Caco-2 (cell line): Measurements from ENCODE around the gene ZNRF1. TPM values are rescaled to one million over a fixed set of nuclear protein-coding genes. Genes with fewer than 3 reads are reported as not detected.
A peak's percentile ranks its signal among the peaks of the same experiment; 100 is the strongest.
"Not testable (repeated sequence)": the region's sequence is repeated elsewhere in the genome, so short reads cannot be mapped to it uniquely, and the experiment has no call there.

Experiments
- BruUV-seq: library from RNA; stranded (reverse); fragments of 400-500 nt; replicated peaks from 2 replicates; lab custom pipeline; 2021; lab: Mats Ljungman, UMichigan
- CTCF ChIA-PET: fragments of 300-600 bp; sonication (Branson Sonifier 250); formaldehyde crosslinking; loops from one replicate; lab custom pipeline; 2022; ENCODE audit warnings: antibody characterized with exemption; lab: Charles Lee
- POLR2A ChIA-PET: fragments of 300-600 bp; sonication (Branson Sonifier 250); formaldehyde crosslinking; loops from one replicate; lab custom pipeline; 2022; ENCODE audit warnings: antibody characterized with exemption; lab: Charles Lee
- DNase-seq, 2 experiments: peaks; one replicate each; pipeline versions ENCODE4 v3.0.0 to v3.0.0-alpha.2; 2020 to 2022
- H3K27me3 ChIP-seq: replicated peaks from 2 replicates; pipeline ENCODE4 v1.6.0; 2011; ENCODE audit warnings: low read length; ENCODE audit not compliant: control insufficient read depth, insufficient read depth
- H3K36me3 ChIP-seq: 2 replicates; pipeline ENCODE4 v1.5.1; 2011; ENCODE audit warnings: low read length; ENCODE audit not compliant: control insufficient read depth, insufficient read depth
- H3K4me1 ChIP-seq: fragments of 250-450 bp; sonication (Bioruptor Pico); 2 replicates; pipeline ENCODE4 v1.5.1; 2020; ENCODE audit warnings: mild to moderate bottlenecking
- H3K4me3 ChIP-seq: 2 replicates; pipeline ENCODE4 v1.5.1; 2011; ENCODE audit warnings: low read depth, mild to moderate bottlenecking, control low read depth, low read length
- H3K9me3 ChIP-seq: fragments of 250-450 bp; sonication (Bioruptor Pico); 2 replicates; pipeline ENCODE4 v1.5.1; 2020; ENCODE audit warnings: mild to moderate bottlenecking, moderate library complexity
- H3K27ac Mint-ChIP-seq: one replicate; pipeline ENCODE4 v1.8.0; 2022; ENCODE audit warnings: mixed read lengths; ENCODE audit not compliant: unreplicated experiment
- H3K27me3 Mint-ChIP-seq: one replicate; pipeline ENCODE4 v1.8.0; 2022; ENCODE audit warnings: mixed read lengths; ENCODE audit not compliant: insufficient read depth, unreplicated experiment
- H3K36me3 Mint-ChIP-seq: one replicate; pipeline ENCODE4 v1.8.0; 2022; ENCODE audit warnings: mild to moderate bottlenecking, mixed read lengths; ENCODE audit not compliant: insufficient read depth, unreplicated experiment
- H3K4me1 Mint-ChIP-seq: one replicate; pipeline ENCODE4 v1.8.0; 2022; ENCODE audit warnings: low read depth, mixed read lengths; ENCODE audit not compliant: unreplicated experiment
- H3K4me3 Mint-ChIP-seq: one replicate; pipeline ENCODE4 v1.8.0; 2022; ENCODE audit warnings: mild to moderate bottlenecking, moderate library complexity, mixed read lengths; ENCODE audit not compliant: unreplicated experiment
- H3K9me3 Mint-ChIP-seq: one replicate; pipeline ENCODE4 v1.8.0; 2022; ENCODE audit warnings: mixed read lengths; ENCODE audit not compliant: unreplicated experiment
- CTCF ChIP-seq, 2 experiments: fragments of 200-600 bp in 1 of 2; IDR thresholded peaks; 1 replicate in 1 of 2; 2 replicates in 1 of 2; pipeline versions ENCODE4 v1.5.1 to v1.8.0; 2011 to 2022; ENCODE audit warnings: antibody characterized with exemption in 1 of 2, control low read depth in 1 of 2, inconsistent platforms in 1 of 2, low read depth in 1 of 2, low read length in 1 of 2, mild to moderate bottlenecking in 1 of 2, moderate library complexity in 1 of 2; ENCODE audit not compliant: insufficient read depth in 1 of 2, severe bottlenecking in 1 of 2, unreplicated experiment in 1 of 2
- intact Hi-C: fragments of 100-400 bp; cut with micrococcal nuclease; formaldehyde crosslinking; loops from one replicate; pipeline ENCODE4 v1.10.0; 2022; ENCODE audit not compliant: unreplicated experiment
- total RNA-seq: library from RNA; stranded (reverse); gene quantifications from 2 replicates; pipeline ENCODE4 v1.2.3, GENCODE V29; 2022

Gene ZNRF1
- total RNA-seq, 1 experiment from 2014 or later: 68.6 TPM

DNA sequence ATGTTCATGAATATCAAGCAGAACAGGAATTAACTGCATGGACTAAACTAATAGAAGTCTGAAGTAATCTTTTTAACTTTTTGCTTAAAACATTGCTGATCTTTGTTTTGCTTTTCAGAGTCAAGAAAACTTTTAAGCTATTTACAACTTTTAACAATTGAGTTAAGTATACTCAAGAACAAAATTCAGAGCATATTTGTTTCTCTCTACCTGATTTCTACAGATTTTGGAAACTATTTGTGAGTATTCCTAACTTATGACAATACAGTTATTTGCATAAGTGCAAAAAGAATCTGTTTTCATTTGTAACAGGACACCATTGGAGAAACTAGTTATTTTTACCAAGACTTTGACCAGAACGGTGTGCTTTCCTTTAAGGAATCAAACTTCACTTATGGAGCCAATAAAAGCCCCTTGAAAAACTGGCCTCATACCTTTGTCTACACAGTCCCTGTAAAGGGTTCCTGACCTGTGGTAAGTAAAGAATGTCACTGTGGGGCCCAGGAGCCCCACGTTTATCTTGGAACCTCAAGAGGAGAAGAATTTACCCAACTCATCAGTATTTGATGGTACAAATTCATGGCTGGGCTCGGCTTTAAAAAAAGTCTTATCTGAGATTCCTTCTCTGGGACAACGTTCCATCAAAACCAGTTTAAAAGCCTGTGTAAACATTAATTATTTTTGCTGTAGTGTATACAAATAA lies 129.0 kb downstream of the ZNRF1 start:
- ChIA-PET CTCF (no interaction called here), POLR2A (interaction anchor here (0.6 kb wide), 2 partner anchors 29 to 274 kb away, joined by 6 read pairs; no protein-coding TSS in a partner anchor)
- TF ChIP-seq CTCF (IDR thresholded peaks at IDR 0.05; ENCODE audit: insufficient read depth in 1 of 2, low read depth in 1 of 2, low read length in 1 of 2, severe bottlenecking in 1 of 2, unreplicated experiment in 1 of 2): no peak
- peaks cover 2% of the 10 kb centered on the region for H3K9me3 ChIP-seq
- Mint-ChIP-seq H3K4me3 (peak overlapping the region; percentile 19), H3K27ac (peak overlapping the region; percentile 69), H3K4me1 (peaks cover 26% of the 10 kb centered on the region), H3K27me3 (no peaks in the 10 kb centered on the region), H3K9me3 (no peaks in the 10 kb centered on the region), H3K36me3 (no peaks in the 10 kb centered on the region)
- no peak overlapping the region for H3K4me3 ChIP-seq
- H3K4me1 ChIP-seq: peaks cover 45% of the 10 kb centered on the region
- H3K27me3 ChIP-seq: no peaks in the 10 kb centered on the region
- BruUV-seq: TSS peak; percentile 16
- H3K36me3 ChIP-seq: peaks cover 3% of the 10 kb centered on the region
- peak; percentile 67 to 85 for DNase-seq
- intact Hi-C loops: loop anchor here (1.0 kb wide), 1 partner anchor 20 kb away; the partner anchor contains the start of gene ZFP1

GRCh38 chr16:75129421-75130149 lies 130.8 kb downstream of the ZNRF1 start:
- H3K4me3 Mint-ChIP-seq: peak overlapping the region; percentile 12
- not testable (repeated sequence) for H3K4me3 ChIP-seq, H3K36me3 ChIP-seq, H3K36me3 Mint-ChIP-seq, H3K9me3 ChIP-seq, H3K27me3 ChIP-seq, H3K9me3 Mint-ChIP-seq, H3K27me3 Mint-ChIP-seq
- intact Hi-C loops: loop anchor here (1.0 to 2.0 kb wide), 2 partner anchors 267 to 420 kb away; no protein-coding TSS in a partner anchor
- DNase-seq: peak in 1 of 2 experiments; percentile 63
- peaks cover 45% of the 10 kb centered on the region for H3K4me1 ChIP-seq
- H3K27ac Mint-ChIP-seq: peak overlapping the region; percentile 61
- ChIA-PET CTCF (interaction anchor here (0.6 to 2.3 kb wide), 8 partner anchors 11 to 387 kb away, joined by 3 to 17 read pairs (median 3); partner anchors contain the start of gene ZNRF1), POLR2A (interaction anchor here (0.7 kb wide), 1 partner anchor 144 kb away, joined by 9 read pairs; no protein-coding TSS in a partner anchor)
- H3K4me1 Mint-ChIP-seq: peaks cover 26% of the 10 kb centered on the region
- BruUV-seq: TSS peak; percentile 13

- peak overlapping the region; percentile 4 for H3K4me3 Mint-ChIP-seq
- ChIA-PET POLR2A (interaction anchor here (0.7 kb wide), 1 partner anchor 145 kb away, joined by 9 read pairs; no protein-coding TSS in a partner anchor), CTCF (interaction anchor here (0.6 to 2.3 kb wide), 10 partner anchors 12 to 429 kb away, joined by 3 to 17 read pairs (median 3); partner anchors contain the start of gene ZNRF1)
- Histone ChIP-seq H3K36me3 (peaks cover 3% of the 10 kb centered on the region), H3K4me1 (peaks cover 45% of the 10 kb centered on the region), H3K9me3 (no peaks in the 10 kb centered on the region), H3K27me3 (no peaks in the 10 kb centered on the region), H3K4me3 (no peak overlapping the region)
- no peaks in the 10 kb centered on the region for H3K27me3 Mint-ChIP-seq
- no peaks in the 10 kb centered on the region for H3K9me3 Mint-ChIP-seq
- intact Hi-C loops: loop anchor here (1.0 to 2.0 kb wide), 2 partner anchors 267 to 421 kb away; no protein-coding TSS in a partner anchor
- DNase-seq: peak; percentile 56 to 61
- no TSS peak for BruUV-seq
- H3K36me3 Mint-ChIP-seq: peaks cover 6% of the 10 kb centered on the region
- peak in 1 of 2 experiments; percentile 20 for TF ChIP-seq CTCF (IDR thresholded peaks at IDR 0.05; ENCODE audit: insufficient read depth in 1 of 2, low read depth in 1 of 2, low read length in 1 of 2, severe bottlenecking in 1 of 2, unreplicated experiment in 1 of 2)
- peak overlapping the region; percentile 61 for H3K27ac Mint-ChIP-seq
- peaks cover 26% of the 10 kb centered on the region for H3K4me1 Mint-ChIP-seq
These were observed 131.4 kb downstream of the ZNRF1 start for GRCh38 chr16:75130150-75130771.
